ENCODE measurements around the gene IL21. TPM values are rescaled to one million over a fixed set of nuclear protein-coding genes. Genes with fewer than 3 reads are reported as not detected.
"Not testable (repeated sequence)": the region's sequence is repeated elsewhere in the genome, so short reads cannot be mapped to it uniquely, and the experiment has no call there.

Gene IL21
- total and polyA plus RNA-seq, 10 donors, result 0.09 to 0.20 (median 0.10) TPM; not detected in 5

- no peaks in the 10 kb centered on the region for H3K4me1 ChIP-seq
- WGBS, 5 donors, result 75 to 95% (median 82%) methylated on average over 1 of the region's 1 CpG
- TF ChIP-seq POLR2AphosphoS5 (IDR thresholded peaks at IDR 0.05), result no peak
- no peak for TF ChIP-seq CTCF (IDR thresholded peaks at IDR 0.05 in 8 of 11, conservative IDR thresholded peaks at IDR 0.05 in 3 of 11)
- no peak for TF ChIP-seq POLR2A (IDR thresholded peaks at IDR 0.05)
- H3K36me3 ChIP-seq, result no peaks in the 10 kb centered on the region
- no peak overlapping the region for H3K27ac ChIP-seq
- peaks cover 0 to 7% (median 3%) of the 10 kb centered on the region in 8 donors for H3K9me3 ChIP-seq
- intact Hi-C loops (cut with DNase I; ENCODE audit: low total_unique reads), result no loop called here
- DNase-seq, result no peak
- no peak overlapping the region for H3K4me3 ChIP-seq
- no peaks in the 10 kb centered on the region for H3K27me3 ChIP-seq (replicated peaks in 1 of 7)
These were observed 36.7 kb upstream of the IL21 start for GRCh38 chr4:122657553-122657952.

GRCh38 chr4:122656583-122656982, 35.7 kb upstream of the IL21 start:
- H3K27ac ChIP-seq; intact Hi-C loops (cut with DNase I; ENCODE audit: low total_unique reads); H3K36me3 ChIP-seq; DNase-seq; H3K4me3 ChIP-seq; H3K9me3 ChIP-seq; H3K4me1 ChIP-seq; H3K27me3 ChIP-seq (replicated peaks in 1 of 7): not testable (repeated sequence)
- WGBS, 5 donors, result 72 to 90% (median 77%) methylated on average over 4 to 5 of the region's 5 CpGs

GRCh38 chr4:122652379-122652778, 31.5 kb upstream of the IL21 start:
- no peak overlapping the region for H3K4me3 ChIP-seq
- intact Hi-C loops (cut with DNase I; ENCODE audit: low total_unique reads), result no loop called here
- H3K27me3 ChIP-seq (replicated peaks in 1 of 7), result no peaks in the 10 kb centered on the region
- 88 to 97% (median 94%) methylated on average over 1 of the region's 3 CpGs for WGBS, 5 donors
- no peak overlapping the region for H3K27ac ChIP-seq
- peaks cover 0 to 7% (median 3%) of the 10 kb centered on the region in 8 donors for H3K9me3 ChIP-seq
- H3K36me3 ChIP-seq, result no peaks in the 10 kb centered on the region
- TF ChIP-seq POLR2A (IDR thresholded peaks at IDR 0.05) (no peak), CTCF (IDR thresholded peaks at IDR 0.05 in 8 of 11, conservative IDR thresholded peaks at IDR 0.05 in 3 of 11) (peak in 5 of 11 experiments; percentile 26 to 43 (median 32))
- no peak for DNase-seq
- H3K4me1 ChIP-seq, result no peaks in the 10 kb centered on the region

GRCh38 chr4:122650148-122650547, 29.3 kb upstream of the IL21 start:
- Histone ChIP-seq H3K27ac (no peak overlapping the region), H3K4me3 (no peak overlapping the region), H3K9me3 (no peaks in the 10 kb centered on the region), H3K4me1 (no peaks in the 10 kb centered on the region), H3K27me3 (replicated peaks in 1 of 7) (no peaks in the 10 kb centered on the region), H3K36me3 (no peaks in the 10 kb centered on the region)
- TF ChIP-seq POLR2A (IDR thresholded peaks at IDR 0.05) (no peak), CTCF (IDR thresholded peaks at IDR 0.05 in 8 of 11, conservative IDR thresholded peaks at IDR 0.05 in 3 of 11) (no peak), POLR2AphosphoS5 (IDR thresholded peaks at IDR 0.05) (no peak)
- 84 to 96% (median 95%) methylated on average over 1 of the region's 1 CpG for WGBS, 5 donors
- no peak for DNase-seq
- intact Hi-C loops (cut with DNase I; ENCODE audit: low total_unique reads), result no loop called here

GRCh38 chr4:122647656-122648055, 26.8 kb upstream of the IL21 start:
- WGBS, 5 donors, result 74 to 91% (median 85%) methylated on average over 3 of the region's 3 CpGs
- H3K36me3 ChIP-seq, result no peaks in the 10 kb centered on the region
- intact Hi-C loops (cut with DNase I; ENCODE audit: low total_unique reads), result no loop called here
- TF ChIP-seq CTCF (IDR thresholded peaks at IDR 0.05 in 8 of 11, conservative IDR thresholded peaks at IDR 0.05 in 3 of 11) (no peak), POLR2AphosphoS5 (IDR thresholded peaks at IDR 0.05) (no peak), POLR2A (IDR thresholded peaks at IDR 0.05) (no peak)
- H3K9me3 ChIP-seq, result no peaks in the 10 kb centered on the region
- H3K27ac ChIP-seq, result no peak overlapping the region
- no peaks in the 10 kb centered on the region for H3K4me1 ChIP-seq
- no peak overlapping the region for H3K4me3 ChIP-seq
- H3K27me3 ChIP-seq (replicated peaks in 1 of 7), result no peaks in the 10 kb centered on the region
- DNase-seq, result no peak

All from spleen (tissue), 11 donors.